ENCODE measurements around the gene NBEA.

NBEA gene

DNA sequence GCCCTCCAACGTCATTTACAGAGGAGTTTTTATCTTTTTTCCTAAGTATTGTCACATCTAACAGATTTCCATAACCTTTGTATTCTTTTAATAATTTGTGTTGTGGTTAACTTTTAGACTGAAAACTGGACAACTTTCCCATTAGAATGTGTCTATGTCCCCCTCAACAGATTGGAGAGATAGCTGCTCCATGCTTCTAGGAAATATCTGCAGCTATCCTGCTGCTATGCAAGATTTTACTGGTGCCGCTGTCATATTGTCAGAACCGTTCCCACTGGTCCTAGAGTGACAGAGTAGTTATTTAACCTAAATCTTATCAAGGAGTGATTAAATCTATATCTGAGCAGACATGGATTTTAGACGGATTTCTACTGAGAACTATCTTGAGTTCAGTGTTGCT lies 404.4 kb downstream of the NBEA start:
- Histone ChIP-seq H3K9ac (ENCODE audit: low read depth, low read length) (no peak overlapping the region), H3K27ac (ENCODE audit: low read depth, low read length) (no peak overlapping the region), H3K9me3 (ENCODE audit: control insufficient read depth, insufficient read depth, low read length) (no peaks in the 10 kb centered on the region), H3K27me3 (ENCODE audit: control insufficient read depth, insufficient read depth, low read length) (no peaks in the 10 kb centered on the region), H3K36me3 (ENCODE audit: control insufficient read depth, insufficient read depth, low read length) (no peaks in the 10 kb centered on the region), H3K4me3 (ENCODE audit: low read depth, low read length) (no peak overlapping the region), H3K4me1 (ENCODE audit: control insufficient read depth, insufficient read depth, low read length) (no peaks in the 10 kb centered on the region)

DNA sequence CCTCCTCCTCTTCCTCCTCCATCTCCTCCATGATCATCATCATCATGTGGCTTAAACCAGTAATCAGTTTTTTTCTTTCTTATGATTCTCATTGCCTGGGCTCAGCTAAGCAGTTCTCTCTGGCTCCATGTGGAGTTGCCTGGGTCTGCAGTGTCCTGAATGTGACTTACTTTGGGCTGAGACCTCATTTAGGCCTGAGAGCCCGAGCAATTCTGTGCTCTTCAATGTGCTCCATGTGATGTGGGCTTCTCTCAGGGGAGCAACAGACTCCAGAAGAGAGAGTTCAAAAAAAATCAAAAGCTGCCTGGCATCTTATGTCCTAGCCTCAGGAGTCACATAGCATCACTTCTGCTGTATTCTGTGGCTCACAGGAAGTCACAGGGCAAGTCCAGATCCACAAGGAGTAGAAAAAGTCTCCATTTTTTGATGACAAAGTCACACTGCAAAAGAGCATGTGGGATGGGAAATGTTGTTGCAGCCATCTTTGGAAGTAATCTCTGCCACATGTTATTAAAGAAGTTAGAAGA lies 405.7 kb downstream of the NBEA start:
- no peaks in the 10 kb centered on the region for H3K27me3 ChIP-seq (ENCODE audit: control insufficient read depth, insufficient read depth, low read length)
- H3K36me3 ChIP-seq (ENCODE audit: control insufficient read depth, insufficient read depth, low read length): no peaks in the 10 kb centered on the region
- no peaks in the 10 kb centered on the region for H3K9me3 ChIP-seq (ENCODE audit: control insufficient read depth, insufficient read depth, low read length)
- no peak overlapping the region for H3K9ac ChIP-seq (ENCODE audit: low read depth, low read length)
- no peaks in the 10 kb centered on the region for H3K4me1 ChIP-seq (ENCODE audit: control insufficient read depth, insufficient read depth, low read length)
- H3K27ac ChIP-seq (ENCODE audit: low read depth, low read length): no peak overlapping the region
- H3K4me3 ChIP-seq (ENCODE audit: low read depth, low read length): no peak overlapping the region

DNA sequence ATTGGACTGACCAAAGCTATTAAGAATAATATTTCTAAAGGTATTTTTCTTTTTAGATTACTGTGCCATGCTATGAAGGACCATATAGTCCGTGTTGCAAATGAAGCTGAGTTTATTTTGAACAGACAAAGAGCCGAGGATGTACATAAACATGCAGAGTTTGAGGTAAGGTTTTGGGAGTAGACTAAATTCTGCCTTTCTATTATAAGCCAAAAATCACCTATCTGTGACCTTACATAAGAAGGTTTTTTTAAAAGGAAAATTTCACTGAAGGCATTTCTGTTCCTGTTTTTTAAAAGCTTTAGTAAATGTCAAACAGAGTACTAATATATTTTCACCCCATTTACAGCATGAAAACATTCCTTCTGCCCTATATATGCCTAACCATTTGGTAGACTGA lies 407.0 kb downstream of the NBEA start:
- H3K4me3 ChIP-seq (ENCODE audit: low read depth, low read length): no peak overlapping the region
- no peak overlapping the region for H3K27ac ChIP-seq (ENCODE audit: low read depth, low read length)
- H3K9me3 ChIP-seq (ENCODE audit: control insufficient read depth, insufficient read depth, low read length): no peaks in the 10 kb centered on the region
- no peaks in the 10 kb centered on the region for H3K36me3 ChIP-seq (ENCODE audit: control insufficient read depth, insufficient read depth, low read length)
- no peaks in the 10 kb centered on the region for H3K27me3 ChIP-seq (ENCODE audit: control insufficient read depth, insufficient read depth, low read length)
- no peaks in the 10 kb centered on the region for H3K4me1 ChIP-seq (ENCODE audit: control insufficient read depth, insufficient read depth, low read length)
- no peak overlapping the region for H3K9ac ChIP-seq (ENCODE audit: low read depth, low read length)

DNA sequence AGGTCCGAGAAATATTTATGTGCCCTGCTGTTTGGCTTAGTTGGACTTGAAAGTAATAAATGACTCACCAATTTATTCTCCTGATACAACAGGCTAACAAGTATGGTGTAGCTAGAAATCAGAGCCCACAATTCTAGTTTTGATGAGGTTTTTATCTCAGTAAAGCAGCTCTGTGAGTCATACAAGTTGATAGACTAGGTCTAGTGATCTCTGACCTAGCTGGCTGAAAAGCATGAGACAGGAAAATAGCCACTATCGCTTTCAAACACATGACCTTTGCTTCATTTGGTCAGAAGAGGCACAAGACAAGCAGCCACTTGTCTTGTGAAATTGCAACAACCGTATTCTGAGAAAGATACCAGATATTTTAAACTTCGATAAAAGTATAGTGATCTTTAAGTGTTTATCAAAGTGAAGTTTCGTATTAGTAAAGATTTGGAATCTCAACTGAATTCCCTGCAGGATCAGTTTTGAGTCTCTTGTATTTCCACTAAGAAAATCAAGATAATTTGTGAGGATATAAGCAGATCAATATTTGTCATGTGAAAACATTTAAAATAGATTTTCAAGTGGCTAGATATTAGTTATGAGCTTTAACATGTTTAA lies 407.7 kb downstream of the NBEA start:
- no peaks in the 10 kb centered on the region for H3K36me3 ChIP-seq (ENCODE audit: control insufficient read depth, insufficient read depth, low read length)
- no peaks in the 10 kb centered on the region for H3K9me3 ChIP-seq (ENCODE audit: control insufficient read depth, insufficient read depth, low read length)
- H3K4me1 ChIP-seq (ENCODE audit: control insufficient read depth, insufficient read depth, low read length): no peaks in the 10 kb centered on the region
- no peak overlapping the region for H3K4me3 ChIP-seq (ENCODE audit: low read depth, low read length)
- H3K9ac ChIP-seq (ENCODE audit: low read depth, low read length): no peak overlapping the region
- no peak overlapping the region for H3K27ac ChIP-seq (ENCODE audit: low read depth, low read length)
- H3K27me3 ChIP-seq (ENCODE audit: control insufficient read depth, insufficient read depth, low read length): no peaks in the 10 kb centered on the region

DNA sequence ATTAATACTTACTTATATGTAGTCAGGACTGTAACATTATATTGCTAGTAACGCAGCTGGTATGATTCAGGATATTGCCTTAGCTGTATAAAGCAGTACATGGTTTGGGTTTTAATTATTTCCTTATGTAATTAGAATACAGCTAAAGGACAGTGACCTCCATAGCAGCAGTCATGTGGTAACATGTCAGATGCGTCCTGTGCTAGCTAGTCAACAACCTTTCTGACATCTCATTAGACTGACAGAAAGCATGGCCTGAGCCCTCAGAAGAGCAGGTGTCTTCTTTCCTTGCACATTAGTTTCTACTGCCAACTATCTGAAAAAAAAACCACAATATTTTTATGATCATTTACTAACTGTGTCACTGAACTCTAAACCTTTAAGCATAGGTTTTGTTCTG lies 412.2 kb downstream of the NBEA start:
- Histone ChIP-seq H3K27ac (ENCODE audit: low read depth, low read length) (no peak overlapping the region), H3K9ac (ENCODE audit: low read depth, low read length) (no peak overlapping the region), H3K36me3 (ENCODE audit: control insufficient read depth, insufficient read depth, low read length) (no peaks in the 10 kb centered on the region), H3K9me3 (ENCODE audit: control insufficient read depth, insufficient read depth, low read length) (no peaks in the 10 kb centered on the region), H3K4me1 (ENCODE audit: control insufficient read depth, insufficient read depth, low read length) (no peaks in the 10 kb centered on the region), H3K27me3 (ENCODE audit: control insufficient read depth, insufficient read depth, low read length) (no peaks in the 10 kb centered on the region), H3K4me3 (ENCODE audit: low read depth, low read length) (no peak overlapping the region)

DNA sequence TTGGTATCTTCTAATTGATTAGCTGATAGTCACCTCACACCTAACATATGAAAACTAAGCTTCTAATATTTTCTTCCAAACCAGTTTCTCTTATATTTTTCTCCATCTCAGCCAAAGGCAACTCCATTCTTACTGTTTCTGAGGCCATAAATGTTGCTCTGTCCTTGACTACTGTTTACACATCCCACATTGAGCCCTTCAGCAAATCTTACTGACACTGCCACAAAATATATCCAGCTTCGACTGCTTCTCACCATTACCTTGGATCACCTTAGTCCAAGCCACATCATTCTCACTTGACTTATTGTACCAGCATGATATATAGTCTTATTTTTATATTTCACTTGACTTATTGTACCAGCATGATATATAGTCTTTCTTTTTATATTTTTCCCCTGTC lies 412.8 kb downstream of the NBEA start:
- Histone ChIP-seq H3K27ac (ENCODE audit: low read depth, low read length) (no peak overlapping the region), H3K36me3 (ENCODE audit: control insufficient read depth, insufficient read depth, low read length) (no peaks in the 10 kb centered on the region), H3K4me1 (ENCODE audit: control insufficient read depth, insufficient read depth, low read length) (no peaks in the 10 kb centered on the region), H3K4me3 (ENCODE audit: low read depth, low read length) (no peak overlapping the region), H3K9ac (ENCODE audit: low read depth, low read length) (no peak overlapping the region), H3K27me3 (ENCODE audit: control insufficient read depth, insufficient read depth, low read length) (no peaks in the 10 kb centered on the region), H3K9me3 (ENCODE audit: control insufficient read depth, insufficient read depth, low read length) (no peaks in the 10 kb centered on the region)

DNA sequence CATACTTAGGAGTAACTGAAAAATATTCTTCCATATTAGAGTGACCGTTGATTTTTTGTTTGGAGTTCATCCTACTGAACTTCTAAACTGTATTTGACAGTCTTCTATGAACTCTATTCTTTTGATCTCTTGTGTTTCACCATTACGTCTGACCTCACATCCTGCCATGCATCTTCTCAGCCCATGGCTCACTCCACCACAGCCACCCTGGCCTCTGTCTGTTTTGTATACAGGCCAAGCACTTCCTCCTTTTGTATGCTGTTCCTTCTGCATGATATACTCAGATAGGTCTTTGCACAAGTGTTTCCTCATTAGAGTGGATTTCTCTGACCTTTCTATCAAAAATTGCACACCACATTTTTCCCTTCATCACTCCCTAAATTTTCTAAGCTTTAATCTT lies 414.5 kb downstream of the NBEA start:
- Histone ChIP-seq H3K9me3 (ENCODE audit: control insufficient read depth, insufficient read depth, low read length) (no peaks in the 10 kb centered on the region), H3K4me3 (ENCODE audit: low read depth, low read length) (no peak overlapping the region), H3K4me1 (ENCODE audit: control insufficient read depth, insufficient read depth, low read length) (no peaks in the 10 kb centered on the region), H3K36me3 (ENCODE audit: control insufficient read depth, insufficient read depth, low read length) (no peaks in the 10 kb centered on the region), H3K27me3 (ENCODE audit: control insufficient read depth, insufficient read depth, low read length) (no peaks in the 10 kb centered on the region), H3K27ac (ENCODE audit: low read depth, low read length) (no peak overlapping the region), H3K9ac (ENCODE audit: low read depth, low read length) (no peak overlapping the region)

DNA sequence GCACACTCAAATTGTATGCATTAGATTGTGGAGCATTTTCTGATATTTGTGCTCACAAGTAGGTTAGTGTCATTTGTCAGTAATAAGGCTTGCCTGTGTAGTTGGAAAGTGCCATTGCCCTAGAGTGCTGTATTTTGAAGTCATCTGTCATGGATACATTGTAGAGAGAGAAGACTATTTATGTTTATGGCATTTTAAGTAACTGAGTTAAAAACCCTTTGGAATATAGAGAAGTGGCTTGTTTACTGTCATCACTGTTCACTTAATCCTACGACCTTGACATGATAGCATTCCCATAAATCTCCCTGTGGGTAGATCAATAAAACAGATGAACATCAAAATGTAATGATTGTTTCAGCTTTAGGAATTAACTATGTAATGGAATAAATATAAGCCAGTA lies 423.8 kb downstream of the NBEA start:
- Histone ChIP-seq H3K27me3 (ENCODE audit: control insufficient read depth, insufficient read depth, low read length) (no peaks in the 10 kb centered on the region), H3K27ac (ENCODE audit: low read depth, low read length) (no peak overlapping the region), H3K9ac (ENCODE audit: low read depth, low read length) (no peak overlapping the region), H3K36me3 (ENCODE audit: control insufficient read depth, insufficient read depth, low read length) (no peaks in the 10 kb centered on the region), H3K4me3 (ENCODE audit: low read depth, low read length) (no peak overlapping the region), H3K9me3 (ENCODE audit: control insufficient read depth, insufficient read depth, low read length) (no peaks in the 10 kb centered on the region), H3K4me1 (ENCODE audit: control insufficient read depth, insufficient read depth, low read length) (no peaks in the 10 kb centered on the region)

DNA sequence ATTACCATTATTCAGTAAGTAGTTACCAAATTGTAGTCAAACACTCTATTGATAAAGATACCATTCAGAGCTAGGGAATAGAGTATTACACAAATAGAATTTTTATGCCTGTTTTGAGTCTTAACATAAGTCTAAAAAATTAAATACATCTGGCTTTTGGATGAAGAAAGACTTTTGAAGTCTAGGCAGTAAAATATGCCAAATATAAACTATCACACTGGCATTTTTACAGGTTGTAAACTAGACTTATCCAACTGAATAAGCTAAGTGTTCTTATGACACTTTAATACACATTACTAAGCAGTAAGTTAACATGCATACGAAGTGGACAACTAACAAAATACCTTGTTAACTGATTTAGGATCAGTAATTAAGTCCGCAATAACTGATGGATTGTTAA lies 425.5 kb downstream of the NBEA start:
- Histone ChIP-seq H3K36me3 (ENCODE audit: control insufficient read depth, insufficient read depth, low read length) (no peaks in the 10 kb centered on the region), H3K4me3 (ENCODE audit: low read depth, low read length) (no peak overlapping the region), H3K27ac (ENCODE audit: low read depth, low read length) (no peak overlapping the region), H3K4me1 (ENCODE audit: control insufficient read depth, insufficient read depth, low read length) (no peaks in the 10 kb centered on the region), H3K27me3 (ENCODE audit: control insufficient read depth, insufficient read depth, low read length) (no peaks in the 10 kb centered on the region), H3K9ac (ENCODE audit: low read depth, low read length) (no peak overlapping the region), H3K9me3 (ENCODE audit: control insufficient read depth, insufficient read depth, low read length) (no peaks in the 10 kb centered on the region)

DNA sequence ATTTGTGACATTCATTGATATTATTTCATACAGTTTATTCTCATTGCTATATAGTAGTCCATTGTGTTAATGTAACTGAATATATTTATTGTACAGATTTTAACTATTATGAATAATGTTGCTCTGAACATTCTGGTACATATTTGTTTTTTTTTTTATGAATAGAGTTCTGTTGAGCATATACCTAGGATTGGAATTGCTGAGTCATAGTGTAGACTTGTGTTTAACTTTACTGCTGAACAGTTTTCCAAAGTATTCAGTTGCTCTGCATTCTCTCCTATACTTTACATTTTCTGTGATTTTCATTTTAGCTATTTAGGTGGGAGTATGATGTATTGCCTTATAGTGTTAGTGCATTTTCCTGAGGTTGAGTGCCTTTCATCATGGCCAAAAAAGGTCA lies 436.9 kb downstream of the NBEA start:
- no peaks in the 10 kb centered on the region for H3K9me3 ChIP-seq (ENCODE audit: control insufficient read depth, insufficient read depth, low read length)
- H3K27me3 ChIP-seq (ENCODE audit: control insufficient read depth, insufficient read depth, low read length): no peaks in the 10 kb centered on the region
- no peak overlapping the region for H3K9ac ChIP-seq (ENCODE audit: low read depth, low read length)
- no peak overlapping the region for H3K4me3 ChIP-seq (ENCODE audit: low read depth, low read length)
- H3K4me1 ChIP-seq (ENCODE audit: control insufficient read depth, insufficient read depth, low read length): no peaks in the 10 kb centered on the region
- no peaks in the 10 kb centered on the region for H3K36me3 ChIP-seq (ENCODE audit: control insufficient read depth, insufficient read depth, low read length)
- no peak overlapping the region for H3K27ac ChIP-seq (ENCODE audit: low read depth, low read length)

DNA sequence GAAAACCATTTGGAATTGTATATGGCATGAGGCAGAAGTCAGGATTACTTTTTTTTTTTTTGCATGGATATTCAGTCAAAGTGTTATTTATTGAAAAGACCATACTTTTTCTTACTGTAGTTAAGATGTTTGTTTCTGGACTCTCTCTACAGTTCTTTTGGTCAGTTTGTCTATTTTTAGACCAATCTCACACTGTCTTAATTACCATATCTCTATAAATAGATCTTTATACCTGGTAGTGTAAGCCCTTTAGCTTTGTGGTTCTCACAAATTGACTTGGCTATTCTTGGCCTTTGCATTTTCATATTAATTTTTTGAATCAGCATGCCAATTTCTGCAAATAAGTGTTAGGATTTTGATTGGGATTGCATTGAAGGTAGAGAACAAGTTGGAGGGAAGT lies 437.6 kb downstream of the NBEA start:
- Histone ChIP-seq H3K27ac (ENCODE audit: low read depth, low read length) (no peak overlapping the region), H3K4me3 (ENCODE audit: low read depth, low read length) (no peak overlapping the region), H3K9ac (ENCODE audit: low read depth, low read length) (no peak overlapping the region), H3K9me3 (ENCODE audit: control insufficient read depth, insufficient read depth, low read length) (no peaks in the 10 kb centered on the region), H3K27me3 (ENCODE audit: control insufficient read depth, insufficient read depth, low read length) (no peaks in the 10 kb centered on the region), H3K4me1 (ENCODE audit: control insufficient read depth, insufficient read depth, low read length) (no peaks in the 10 kb centered on the region), H3K36me3 (ENCODE audit: control insufficient read depth, insufficient read depth, low read length) (no peaks in the 10 kb centered on the region)

Data from HUES48 (cell line).